Endothelial cell of umbilical vein (primary cell): Measurements from ENCODE around the gene GNAL.

ENCODE experiments used
- CTCF ChIP-seq, 2 donors: IDR thresholded peaks; 1 replicate in 1 of 2; 2 replicates in 1 of 2; pipeline ENCODE4 v1.5.1; 2011; ENCODE audit warnings: low read length in 2 of 2, mild to moderate bottlenecking in 2 of 2, moderate library complexity in 2 of 2, control low read depth in 1 of 2, inconsistent platforms in 1 of 2, low read depth in 1 of 2; ENCODE audit not compliant: insufficient read depth in 1 of 2; ENCODE audit errors: extremely low read depth in 1 of 2
- EZH2 ChIP-seq: IDR thresholded peaks from 2 replicates; pipeline ENCODE4 v1.6.1; 2012; ENCODE audit warnings: borderline replicate concordance, low read depth, mild to moderate bottlenecking, moderate library complexity, low read length, inconsistent platforms; ENCODE audit not compliant: severe bottlenecking

GRCh38 chr18:11885278-11885947 lies 196.3 kb downstream of the GNAL start:
- TF ChIP-seq CTCF (IDR thresholded peaks at IDR 0.05; ENCODE audit: extremely low read depth in 1 of 2, insufficient read depth in 1 of 2, low read depth in 1 of 2, low read length in 2 of 2) (no peak), EZH2 (no peak)
